Measurements from ENCODE around the gene OPCML.

Gene OPCML

DNA sequence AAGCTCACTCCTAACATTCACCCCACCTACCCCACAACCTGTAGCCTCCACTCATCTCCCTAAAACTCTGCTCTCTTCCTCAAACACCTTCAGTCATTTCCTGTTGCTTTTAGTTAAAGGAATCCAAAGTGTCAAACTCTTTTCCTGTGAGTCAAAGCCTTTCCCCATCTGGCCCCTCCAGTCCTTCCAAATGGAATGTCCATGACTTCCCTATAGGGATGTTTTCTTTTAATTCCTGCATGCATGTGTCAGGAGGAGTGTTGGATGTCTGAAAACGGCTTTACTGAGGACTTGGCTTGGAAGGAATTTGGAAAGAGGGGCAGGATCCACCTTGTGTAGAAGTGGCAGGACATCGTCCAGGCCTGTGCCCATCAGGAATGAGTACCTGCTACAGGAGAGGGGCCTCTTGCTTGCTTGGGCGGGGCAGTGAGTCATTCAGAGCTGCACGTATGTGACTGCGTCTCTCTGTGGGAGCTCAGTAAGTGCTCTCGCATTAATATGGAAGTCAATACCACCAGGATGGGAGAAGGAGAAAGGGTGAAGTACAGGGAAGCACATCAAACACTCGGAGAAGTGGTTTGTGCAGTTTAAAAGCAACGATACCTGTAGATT lies 491.9 kb downstream of the OPCML start:
- TF ChIP-seq, protein P1, sequence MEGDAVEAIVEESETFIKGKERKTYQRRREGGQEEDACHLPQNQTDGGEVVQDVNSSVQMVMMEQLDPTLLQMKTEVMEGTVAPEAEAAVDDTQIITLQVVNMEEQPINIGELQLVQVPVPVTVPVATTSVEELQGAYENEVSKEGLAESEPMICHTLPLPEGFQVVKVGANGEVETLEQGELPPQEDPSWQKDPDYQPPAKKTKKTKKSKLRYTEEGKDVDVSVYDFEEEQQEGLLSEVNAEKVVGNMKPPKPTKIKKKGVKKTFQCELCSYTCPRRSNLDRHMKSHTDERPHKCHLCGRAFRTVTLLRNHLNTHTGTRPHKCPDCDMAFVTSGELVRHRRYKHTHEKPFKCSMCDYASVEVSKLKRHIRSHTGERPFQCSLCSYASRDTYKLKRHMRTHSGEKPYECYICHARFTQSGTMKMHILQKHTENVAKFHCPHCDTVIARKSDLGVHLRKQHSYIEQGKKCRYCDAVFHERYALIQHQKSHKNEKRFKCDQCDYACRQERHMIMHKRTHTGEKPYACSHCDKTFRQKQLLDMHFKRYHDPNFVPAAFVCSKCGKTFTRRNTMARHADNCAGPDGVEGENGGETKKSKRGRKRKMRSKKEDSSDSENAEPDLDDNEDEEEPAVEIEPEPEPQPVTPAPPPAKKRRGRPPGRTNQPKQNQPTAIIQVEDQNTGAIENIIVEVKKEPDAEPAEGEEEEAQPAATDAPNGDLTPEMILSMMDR (IDR thresholded peaks at IDR 0.05; ENCODE audit: low read length, missing control alignments) = no peak

DNA sequence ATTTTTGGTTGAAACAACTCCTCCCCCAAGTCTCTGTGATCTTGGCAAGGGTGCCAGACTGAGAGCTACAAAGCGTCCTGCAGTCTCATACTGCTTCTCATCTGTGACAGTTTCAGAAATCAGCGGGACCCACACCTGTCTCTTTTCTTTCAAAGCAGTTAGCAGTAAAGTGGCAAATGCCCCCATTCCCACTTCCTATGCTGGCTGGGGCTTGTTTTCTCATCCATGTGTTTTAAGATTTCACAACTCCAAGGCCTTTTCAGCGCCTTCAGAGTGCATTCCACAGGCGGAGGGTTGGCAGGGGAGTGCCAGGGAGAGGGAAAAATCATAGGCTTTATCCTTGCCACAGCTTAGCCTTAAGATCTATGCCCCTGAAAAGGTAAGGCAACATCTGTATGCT lies 493.5 kb downstream of the OPCML start:
- DNase-seq (ENCODE audit: low read depth) = no peak
- no peak overlapping the region for H3K4me3 ChIP-seq (replicated peaks; ENCODE audit: low read depth, low read length)
- TF ChIP-seq, protein P1 (IDR thresholded peaks at IDR 0.05; ENCODE audit: low read length, missing control alignments) = no peak

More for the DNA sequence above, 491.9 kb downstream of the OPCML start:
- H3K4me3 ChIP-seq (replicated peaks; ENCODE audit: low read depth, low read length) = no peak overlapping the region
- DNase-seq (ENCODE audit: low read depth) = no peak

GRCh38 chr11:133034929-133035328 lies 497.4 kb downstream of the OPCML start:
- DNase-seq (ENCODE audit: low read depth) = no peak
- H3K4me3 ChIP-seq (replicated peaks; ENCODE audit: low read depth, low read length) = no peak overlapping the region
- TF ChIP-seq, protein P1 (IDR thresholded peaks at IDR 0.05; ENCODE audit: low read length, missing control alignments) = no peak

GRCh38 chr11:133029107-133029506 lies 503.2 kb downstream of the OPCML start:
- no peak overlapping the region for H3K4me3 ChIP-seq (replicated peaks; ENCODE audit: low read depth, low read length)
- no peak for DNase-seq (ENCODE audit: low read depth)
- TF ChIP-seq, protein P1 (IDR thresholded peaks at IDR 0.05; ENCODE audit: low read length, missing control alignments) = no peak

DNA sequence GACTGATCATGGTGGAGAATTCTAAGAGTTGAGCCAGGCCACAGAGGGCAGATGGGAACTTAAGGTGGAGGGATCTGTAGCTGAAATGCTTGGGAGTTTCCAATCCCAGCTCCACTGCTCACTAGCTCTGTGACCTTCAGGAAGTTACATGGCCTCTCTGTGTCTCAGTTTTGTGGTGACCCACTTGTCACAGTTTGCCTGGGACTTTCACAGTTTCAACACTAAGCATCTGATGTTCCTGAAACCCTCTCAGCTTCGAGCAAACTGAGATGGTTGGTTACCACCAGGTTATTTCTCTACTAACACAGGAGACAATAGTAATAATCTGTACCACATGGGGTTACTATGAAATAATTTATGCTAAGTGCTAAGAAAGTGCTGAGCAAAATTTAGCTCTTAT lies 505.3 kb downstream of the OPCML start:
- no peak for DNase-seq (ENCODE audit: low read depth)
- H3K4me3 ChIP-seq (replicated peaks; ENCODE audit: low read depth, low read length) = no peak overlapping the region
- TF ChIP-seq, protein P1 (IDR thresholded peaks at IDR 0.05; ENCODE audit: low read length, missing control alignments) = no peak

GRCh38 chr11:133024301-133024700 lies 508.0 kb downstream of the OPCML start:
- no peak for DNase-seq (ENCODE audit: low read depth)
- TF ChIP-seq, protein P1 (IDR thresholded peaks at IDR 0.05; ENCODE audit: low read length, missing control alignments) = no peak
- no peak overlapping the region for H3K4me3 ChIP-seq (replicated peaks; ENCODE audit: low read depth, low read length)

DNA sequence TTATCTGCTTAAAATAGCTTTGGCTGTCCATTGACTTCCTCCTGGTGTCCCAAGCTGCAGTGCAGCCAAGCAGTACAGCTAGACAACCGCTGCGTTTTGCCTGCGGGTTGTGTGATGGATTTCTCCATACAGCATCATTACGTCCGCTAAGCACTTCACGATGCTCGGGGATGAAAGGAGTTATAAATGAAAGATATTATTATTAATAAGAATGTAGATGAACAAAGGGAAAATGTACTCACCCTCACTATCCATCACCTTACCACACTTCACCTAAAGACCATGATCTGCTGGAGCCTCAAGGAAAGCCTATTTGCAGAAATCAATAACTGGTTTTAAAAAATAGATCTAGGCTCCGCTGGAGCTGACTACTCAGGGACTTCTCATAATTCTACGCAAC lies 509.1 kb downstream of the OPCML start:
- no peak for DNase-seq (ENCODE audit: low read depth)
- no peak overlapping the region for H3K4me3 ChIP-seq (replicated peaks; ENCODE audit: low read depth, low read length)
- TF ChIP-seq, protein P1 (IDR thresholded peaks at IDR 0.05; ENCODE audit: low read length, missing control alignments) = no peak
